ENCODE measurements around the gene CSF2RB.

Gene CSF2RB

DNA sequence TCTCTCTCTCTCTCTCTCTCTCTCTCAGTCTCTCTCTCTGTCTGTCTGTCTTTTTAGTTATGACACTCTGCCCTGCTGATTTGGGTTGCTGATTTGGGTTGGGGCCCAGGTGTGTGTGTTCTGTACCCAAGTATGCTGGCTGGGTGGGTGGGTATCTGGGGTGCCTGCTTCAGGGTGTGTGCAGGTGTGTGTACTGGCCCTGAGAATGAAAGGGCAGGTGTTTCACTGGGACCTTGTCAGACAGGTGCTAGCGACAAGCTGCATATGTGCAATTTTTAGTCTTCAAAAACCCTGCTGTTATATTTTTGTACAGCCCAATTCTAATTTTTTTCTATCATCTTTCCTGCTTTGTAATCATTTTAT is 943 bp downstream of the CSF2RB start:
- Histone ChIP-seq H3K4me2 (ENCODE audit: low read depth, low read length, poor library complexity, severe bottlenecking) (no peak overlapping the region), H4K20me1 (ENCODE audit: insufficient read depth, low read length, poor library complexity, severe bottlenecking) (no peaks in the 10 kb centered on the region), H3F3A (ENCODE audit: low read depth) (no peaks in the 10 kb centered on the region), H3K9ac (ENCODE audit: low read depth, low read length, poor library complexity, severe bottlenecking) (no peak overlapping the region), H3K9me3 (ENCODE audit: insufficient read depth, low read depth, low read length) (no peaks in the 10 kb centered on the region), H3K36me3 (ENCODE audit: insufficient read depth, low read length) (no peaks in the 10 kb centered on the region), H3K4me3 (ENCODE audit: low read length, poor library complexity, severe bottlenecking) (no peak overlapping the region), H3K4me1 (ENCODE audit: insufficient read depth, low read length, poor library complexity, severe bottlenecking) (no peaks in the 10 kb centered on the region), H3K79me2 (ENCODE audit: insufficient read depth, low read length) (no peaks in the 10 kb centered on the region), H3K9me2 (replicated peaks; ENCODE audit: low read depth, low read length) (no peaks in the 10 kb centered on the region), H3K27me3 (ENCODE audit: insufficient read depth, low read length, poor library complexity, severe bottlenecking) (no peaks in the 10 kb centered on the region), H2AFZ (ENCODE audit: low read length) (no peak overlapping the region)
- TF ChIP-seq EZH2phosphoT487 (IDR thresholded peaks at IDR 0.05; ENCODE audit: borderline replicate concordance): no peak
- TF ChIP-seq, protein P1, sequence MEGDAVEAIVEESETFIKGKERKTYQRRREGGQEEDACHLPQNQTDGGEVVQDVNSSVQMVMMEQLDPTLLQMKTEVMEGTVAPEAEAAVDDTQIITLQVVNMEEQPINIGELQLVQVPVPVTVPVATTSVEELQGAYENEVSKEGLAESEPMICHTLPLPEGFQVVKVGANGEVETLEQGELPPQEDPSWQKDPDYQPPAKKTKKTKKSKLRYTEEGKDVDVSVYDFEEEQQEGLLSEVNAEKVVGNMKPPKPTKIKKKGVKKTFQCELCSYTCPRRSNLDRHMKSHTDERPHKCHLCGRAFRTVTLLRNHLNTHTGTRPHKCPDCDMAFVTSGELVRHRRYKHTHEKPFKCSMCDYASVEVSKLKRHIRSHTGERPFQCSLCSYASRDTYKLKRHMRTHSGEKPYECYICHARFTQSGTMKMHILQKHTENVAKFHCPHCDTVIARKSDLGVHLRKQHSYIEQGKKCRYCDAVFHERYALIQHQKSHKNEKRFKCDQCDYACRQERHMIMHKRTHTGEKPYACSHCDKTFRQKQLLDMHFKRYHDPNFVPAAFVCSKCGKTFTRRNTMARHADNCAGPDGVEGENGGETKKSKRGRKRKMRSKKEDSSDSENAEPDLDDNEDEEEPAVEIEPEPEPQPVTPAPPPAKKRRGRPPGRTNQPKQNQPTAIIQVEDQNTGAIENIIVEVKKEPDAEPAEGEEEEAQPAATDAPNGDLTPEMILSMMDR (conservative IDR thresholded peaks at IDR 0.05; ENCODE audit: low read length): no peak

DNA sequence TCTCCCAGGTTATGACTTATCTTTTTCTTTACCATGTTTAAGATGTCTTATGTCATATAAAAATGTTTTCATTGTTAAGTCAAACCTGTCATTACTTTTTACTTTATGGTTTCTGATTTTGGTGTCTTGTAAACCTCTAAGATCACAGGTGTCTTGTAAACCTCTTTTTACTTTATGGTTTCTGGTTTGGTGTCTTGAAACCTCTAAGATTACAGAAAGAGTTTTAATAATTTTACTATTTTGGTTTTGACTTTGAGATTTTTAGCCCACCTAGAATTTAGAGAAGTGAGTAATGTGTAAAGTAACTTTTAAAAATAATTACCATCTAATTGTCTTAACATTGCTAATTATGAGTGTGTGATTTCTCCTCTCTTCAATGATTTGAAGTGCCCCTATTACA is 2.6 kb downstream of the CSF2RB start:
- Histone ChIP-seq H3K9me2 (replicated peaks; ENCODE audit: low read depth, low read length) (no peaks in the 10 kb centered on the region), H3K9me3 (ENCODE audit: insufficient read depth, low read depth, low read length) (no peaks in the 10 kb centered on the region), H3K27me3 (ENCODE audit: insufficient read depth, low read length, poor library complexity, severe bottlenecking) (no peaks in the 10 kb centered on the region), H3K36me3 (ENCODE audit: insufficient read depth, low read length) (no peaks in the 10 kb centered on the region), H3K4me2 (ENCODE audit: low read depth, low read length, poor library complexity, severe bottlenecking) (no peak overlapping the region), H3F3A (ENCODE audit: low read depth) (no peaks in the 10 kb centered on the region), H3K79me2 (ENCODE audit: insufficient read depth, low read length) (no peaks in the 10 kb centered on the region), H3K4me3 (ENCODE audit: low read length, poor library complexity, severe bottlenecking) (no peak overlapping the region), H4K20me1 (ENCODE audit: insufficient read depth, low read length, poor library complexity, severe bottlenecking) (no peaks in the 10 kb centered on the region), H3K9ac (ENCODE audit: low read depth, low read length, poor library complexity, severe bottlenecking) (no peak overlapping the region), H3K4me1 (ENCODE audit: insufficient read depth, low read length, poor library complexity, severe bottlenecking) (no peaks in the 10 kb centered on the region), H2AFZ (ENCODE audit: low read length) (no peak overlapping the region)
- TF ChIP-seq, protein P1 (conservative IDR thresholded peaks at IDR 0.05; ENCODE audit: low read length): no peak
- no peak for TF ChIP-seq EZH2phosphoT487 (IDR thresholded peaks at IDR 0.05; ENCODE audit: borderline replicate concordance)

DNA sequence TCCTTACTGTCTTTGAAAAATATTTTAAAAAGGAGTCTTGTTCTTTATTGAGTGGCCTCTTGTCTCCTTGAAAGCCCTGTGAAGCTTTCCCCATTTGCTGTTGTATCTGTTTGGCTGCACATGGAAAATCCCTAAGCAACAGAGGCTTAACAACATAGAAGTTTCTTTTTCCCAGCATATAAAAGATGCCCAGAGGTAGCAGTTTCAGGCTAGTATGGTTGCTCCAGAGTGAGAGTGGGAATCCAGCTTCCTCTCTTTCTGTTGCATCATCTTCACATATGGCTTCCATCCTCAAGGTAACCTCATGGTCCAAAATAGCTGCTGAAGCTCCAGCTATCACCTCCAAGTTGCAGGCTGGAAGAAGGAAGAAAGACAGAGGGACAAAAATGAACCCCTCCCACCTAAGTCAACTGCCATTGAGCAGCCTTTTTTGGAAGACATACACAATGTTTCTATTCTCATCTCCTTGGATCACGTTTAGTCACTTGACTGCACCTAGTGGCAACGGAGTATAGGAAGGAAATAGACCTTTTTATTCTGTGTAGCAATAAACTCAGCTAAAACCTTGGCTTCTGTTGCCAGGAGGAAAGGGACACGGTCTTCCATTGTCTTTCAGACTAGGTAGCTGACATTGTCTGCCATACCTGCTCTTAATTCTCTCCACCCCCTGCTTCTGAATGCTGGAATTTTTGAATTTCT is 5.3 kb downstream of the CSF2RB start:
- Histone ChIP-seq H3K4me1 (ENCODE audit: insufficient read depth, low read length, poor library complexity, severe bottlenecking) (no peaks in the 10 kb centered on the region), H3K36me3 (ENCODE audit: insufficient read depth, low read length) (no peaks in the 10 kb centered on the region), H3K79me2 (ENCODE audit: insufficient read depth, low read length) (no peaks in the 10 kb centered on the region), H4K20me1 (ENCODE audit: insufficient read depth, low read length, poor library complexity, severe bottlenecking) (no peaks in the 10 kb centered on the region), H3K9ac (ENCODE audit: low read depth, low read length, poor library complexity, severe bottlenecking) (no peak overlapping the region), H3K9me3 (ENCODE audit: insufficient read depth, low read depth, low read length) (no peaks in the 10 kb centered on the region), H2AFZ (ENCODE audit: low read length) (no peak overlapping the region), H3K4me3 (ENCODE audit: low read length, poor library complexity, severe bottlenecking) (no peak overlapping the region), H3K9me2 (replicated peaks; ENCODE audit: low read depth, low read length) (no peaks in the 10 kb centered on the region), H3F3A (ENCODE audit: low read depth) (no peaks in the 10 kb centered on the region), H3K4me2 (ENCODE audit: low read depth, low read length, poor library complexity, severe bottlenecking) (no peak overlapping the region), H3K27me3 (ENCODE audit: insufficient read depth, low read length, poor library complexity, severe bottlenecking) (no peaks in the 10 kb centered on the region)
- TF ChIP-seq, protein P1 (conservative IDR thresholded peaks at IDR 0.05; ENCODE audit: low read length): no peak

Measured in Loucy (cell line).